Retinal pigment epithelial cell (primary cell): ENCODE data around the gene LYPD1.

Source experiments
- DNase-seq: peaks from one replicate; pipeline ENCODE4 v3.0.0-alpha.2; 2010; ENCODE audit warnings: low read depth
- H3K4me3 ChIP-seq: 2 replicates; pipeline ENCODE4 v1.5.1; 2011; ENCODE audit warnings: mild to moderate bottlenecking, low read length, control low read depth, moderate library complexity
- CTCF ChIP-seq: conservative IDR thresholded peaks from 2 replicates; pipeline ENCODE4 v1.5.1; 2011; ENCODE audit warnings: low read depth, low read length, control low read depth, inconsistent platforms

The LYPD1 gene

GRCh38 chr2:132615329-132616085, 54.5 kb downstream of the LYPD1 start:
- no peak for DNase-seq
- no peak overlapping the region for H3K4me3 ChIP-seq
- TF ChIP-seq CTCF: no peak

GRCh38 chr2:132611719-132612118, 58.3 kb downstream of the LYPD1 start:
- no peak for DNase-seq
- no peak for TF ChIP-seq CTCF
- no peak overlapping the region for H3K4me3 ChIP-seq

- no peak for TF ChIP-seq CTCF
- H3K4me3 ChIP-seq: no peak overlapping the region
- DNase-seq: no peak
These were observed 60.7 kb downstream of the LYPD1 start for GRCh38 chr2:132609101-132609890.

- TF ChIP-seq CTCF: no peak
- no peak overlapping the region for H3K4me3 ChIP-seq
- DNase-seq: no peak
These were observed 61.7 kb downstream of the LYPD1 start for GRCh38 chr2:132608311-132608710.

GRCh38 chr2:132607426-132608090, 62.4 kb downstream of the LYPD1 start:
- H3K4me3 ChIP-seq: no peak overlapping the region
- no peak for TF ChIP-seq CTCF

GRCh38 chr2:132606649-132607048, 63.4 kb downstream of the LYPD1 start:
- no peak overlapping the region for H3K4me3 ChIP-seq
- no peak for DNase-seq
- no peak for TF ChIP-seq CTCF

More at GRCh38 chr2:132607426-132608090, 62.4 kb downstream of the LYPD1 start:
- no peak for DNase-seq
